ENCODE results near the gene MUC6.
A peak's percentile ranks its signal among the peaks of the same experiment; 100 is the strongest.

MUC6 gene

DNA sequence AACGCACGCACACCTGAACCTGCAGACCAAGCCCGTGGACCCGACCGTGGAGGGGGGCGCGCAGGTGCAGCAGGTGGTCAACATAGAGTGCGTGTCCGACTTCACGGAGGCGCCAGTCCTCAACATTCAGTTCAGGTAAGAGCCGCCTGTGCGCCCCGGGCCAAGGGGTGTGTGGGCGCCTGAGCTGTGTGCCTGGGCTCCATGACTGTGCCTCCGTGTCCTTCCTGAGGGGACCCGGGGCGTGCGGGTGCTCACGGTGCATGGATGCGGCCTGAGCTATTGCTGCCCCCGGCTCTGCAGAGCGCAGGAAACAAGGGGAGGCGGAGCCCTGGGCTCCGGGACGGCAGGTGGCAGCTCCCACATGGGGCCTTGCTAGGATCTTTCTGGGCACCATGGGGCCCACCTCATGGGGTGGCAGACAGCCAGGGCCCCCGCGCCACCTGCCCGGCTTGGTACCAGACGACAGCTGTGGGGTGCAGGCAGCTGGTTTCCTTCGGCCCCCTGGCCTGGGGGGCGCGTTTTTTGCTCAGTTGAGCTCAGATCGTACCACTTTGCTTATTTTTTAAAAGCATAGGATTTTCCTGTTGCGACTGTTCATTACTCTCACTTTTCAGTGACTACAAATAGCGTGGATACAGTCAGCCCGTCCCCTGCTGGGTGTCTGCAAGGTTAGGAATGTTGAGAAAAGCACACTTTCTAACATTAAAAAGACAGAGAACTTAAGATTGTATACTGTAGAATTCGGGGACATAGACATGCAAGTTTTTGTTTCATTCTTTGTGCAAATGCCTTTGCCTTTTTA is 28.3 kb downstream of the MUC6 start:
- no peak for DNase-seq (ENCODE audit: low spot score)

GRCh38 chr11:1007279-1007678 is 29.2 kb downstream of the MUC6 start:
- no peak for DNase-seq (ENCODE audit: low spot score)

- DNase-seq (ENCODE audit: low spot score) = peak; percentile 48
Measured at GRCh38 chr11:1006762-1007161, 29.8 kb downstream of the MUC6 start.

- DNase-seq (ENCODE audit: low spot score) = no peak
Measured at GRCh38 chr11:1005928-1006327, 30.6 kb downstream of the MUC6 start.

DNA sequence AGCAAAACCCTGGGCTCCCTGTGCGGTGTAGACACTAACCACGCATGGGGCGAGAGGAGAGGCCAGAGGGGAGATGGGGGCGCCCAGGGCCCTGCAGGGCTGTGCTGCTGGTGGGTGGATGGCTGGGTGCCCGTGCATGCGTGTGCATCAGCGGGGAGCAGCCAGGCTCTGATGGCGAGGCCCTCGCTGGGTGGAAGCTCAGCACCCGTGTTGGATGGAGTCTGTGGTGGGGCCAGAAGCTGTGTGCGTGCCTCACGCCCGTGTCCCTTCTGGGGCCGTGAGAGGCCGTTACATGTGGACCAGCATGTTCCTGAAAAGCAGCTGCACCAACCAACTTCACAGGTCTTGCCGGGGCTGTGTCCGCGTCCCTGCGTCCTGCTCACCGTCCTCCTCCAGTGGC is 33.4 kb downstream of the MUC6 start:
- DNase-seq (ENCODE audit: low spot score) = no peak

- no peak for DNase-seq (ENCODE audit: low spot score)
Measured at GRCh38 chr11:1002406-1002984, 34.0 kb downstream of the MUC6 start.

- DNase-seq (ENCODE audit: low spot score) = no peak
Measured at GRCh38 chr11:1001617-1002405, 34.7 kb downstream of the MUC6 start.

DNA sequence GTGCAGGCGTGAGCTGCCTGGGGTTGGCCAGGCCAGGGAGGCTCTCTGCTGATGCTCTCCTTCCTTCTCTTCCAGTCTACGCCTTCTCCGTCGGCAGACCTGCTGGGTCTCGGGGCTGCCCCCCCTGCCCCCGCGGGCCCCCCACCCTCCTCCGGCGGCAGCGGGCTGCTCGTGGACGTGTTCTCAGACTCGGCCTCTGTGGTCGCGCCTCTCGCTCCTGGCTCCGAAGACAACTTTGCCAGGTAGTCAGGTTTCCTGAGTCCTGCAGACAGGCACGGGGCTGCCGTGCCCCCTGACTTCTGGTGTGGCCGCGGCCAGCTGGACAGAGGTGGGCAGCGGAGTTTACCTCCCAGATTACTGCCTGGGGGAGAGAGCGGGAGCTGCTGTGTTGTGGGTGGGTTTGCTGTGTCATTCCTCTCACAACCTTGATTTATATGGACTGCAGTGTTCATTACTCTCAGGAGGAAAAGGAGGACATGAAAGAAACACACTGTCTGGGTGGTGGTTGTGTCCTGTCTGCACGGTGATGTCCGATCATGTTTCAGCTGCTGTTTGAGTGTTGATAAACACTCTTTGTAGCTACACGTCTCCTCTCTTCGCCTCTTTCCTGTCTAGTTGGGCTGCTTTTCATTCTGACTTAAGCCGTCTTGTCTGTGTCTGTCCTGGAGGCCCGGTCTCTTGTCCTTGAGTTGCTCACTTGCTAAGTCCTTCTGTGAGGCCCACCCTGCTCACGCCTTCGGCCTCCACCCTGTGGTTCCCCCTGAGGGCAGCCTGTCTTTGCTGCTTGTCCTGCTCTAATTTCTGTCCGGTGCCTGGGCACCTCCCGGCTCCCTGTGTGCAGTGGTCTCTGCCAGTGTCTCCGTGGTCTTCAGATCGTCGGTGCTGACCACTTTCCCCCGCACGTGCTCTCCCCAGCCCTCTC is 35.9 kb downstream of the MUC6 start:
- no peak for DNase-seq (ENCODE audit: low spot score)

DNA sequence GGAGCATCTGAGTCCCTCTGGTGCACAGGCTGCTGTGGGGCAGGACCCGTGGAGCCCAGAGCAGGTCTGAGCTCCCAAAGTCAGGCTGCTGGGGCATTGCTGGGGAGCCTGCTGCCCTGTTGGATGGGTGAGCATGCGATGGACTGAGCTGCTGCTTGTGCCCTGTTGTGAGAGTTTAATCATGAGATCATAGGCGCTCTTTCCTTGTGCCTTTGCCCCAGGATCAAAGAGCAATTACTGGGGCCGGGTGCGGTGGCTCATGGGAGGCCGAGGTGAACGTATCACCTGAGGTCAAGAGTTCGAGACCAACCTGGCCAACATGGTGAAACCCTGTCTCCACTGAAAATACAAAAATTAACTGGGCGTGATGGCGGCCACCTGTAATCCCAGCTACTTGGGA is 37.5 kb downstream of the MUC6 start:
- DNase-seq (ENCODE audit: low spot score) = no peak

DNA sequence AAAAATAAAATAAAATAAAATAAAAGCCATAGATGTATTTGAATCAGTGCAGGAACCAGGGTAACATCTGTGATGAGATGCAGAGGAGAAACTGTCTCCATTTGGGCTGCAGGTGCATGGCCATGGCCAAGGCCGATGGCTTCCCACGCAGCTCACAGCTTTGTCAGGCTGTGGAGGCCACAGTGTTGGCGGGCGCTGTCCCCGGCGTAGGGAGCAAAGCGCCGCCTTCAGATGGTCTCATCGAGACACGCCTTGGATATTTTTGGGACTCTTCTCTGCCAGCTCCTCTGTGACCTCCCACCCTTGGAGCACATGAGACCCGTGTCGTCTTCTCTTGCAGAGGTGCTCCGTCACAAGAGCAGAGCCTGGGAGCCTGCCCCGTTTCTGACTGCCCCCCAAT is 38.6 kb downstream of the MUC6 start:
- no peak for DNase-seq (ENCODE audit: low spot score)

DNA sequence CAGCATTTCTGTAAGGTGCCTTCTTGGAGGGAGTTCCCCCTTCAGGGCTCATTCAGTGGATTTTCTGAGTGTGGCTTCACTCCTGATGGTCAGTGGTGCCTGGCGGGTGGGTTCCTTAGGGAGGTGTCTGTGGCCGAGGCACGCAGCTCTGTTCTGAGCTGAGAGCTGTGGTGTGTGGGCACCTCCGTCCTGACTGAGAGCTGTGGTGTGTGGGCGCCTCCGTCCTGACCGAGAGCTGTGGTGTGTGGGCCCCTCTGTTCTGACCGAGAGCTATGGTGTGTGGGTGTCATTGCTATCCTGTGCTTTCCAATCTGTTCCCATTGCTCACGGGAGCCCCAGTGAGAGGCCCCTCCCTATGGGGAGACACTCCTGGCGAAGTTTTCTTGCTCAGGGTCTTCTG is 39.8 kb downstream of the MUC6 start:
- DNase-seq (ENCODE audit: low spot score) = no peak

GRCh38 chr11:995752-996420 is 40.6 kb downstream of the MUC6 start:
- DNase-seq (ENCODE audit: low spot score) = no peak

- DNase-seq (ENCODE audit: low spot score) = no peak
Measured at GRCh38 chr11:995044-995751, 41.3 kb downstream of the MUC6 start.

DNA sequence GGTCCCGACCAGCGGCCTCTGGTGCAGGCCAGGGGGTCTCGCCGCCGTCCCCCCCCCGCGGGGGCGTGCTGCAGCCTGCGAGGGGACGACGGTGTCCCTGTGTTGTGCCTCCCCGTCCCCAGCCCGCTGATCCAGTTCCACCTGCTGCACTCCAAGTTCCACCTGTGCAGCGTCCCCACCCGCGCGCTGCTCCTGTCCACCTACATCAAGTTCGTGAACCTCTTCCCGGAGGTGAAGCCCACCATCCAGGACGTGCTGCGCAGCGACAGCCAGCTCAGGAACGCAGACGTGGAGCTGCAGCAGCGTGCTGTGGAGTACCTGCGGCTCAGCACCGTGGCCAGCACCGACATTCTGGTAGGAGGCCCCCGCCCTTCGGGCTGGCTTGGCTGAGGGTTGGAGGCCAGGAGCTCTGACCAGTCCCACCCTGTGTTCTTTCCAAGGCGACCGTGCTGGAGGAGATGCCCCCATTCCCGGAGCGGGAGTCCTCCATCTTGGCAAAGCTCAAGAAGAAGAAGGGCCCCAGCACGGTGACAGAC is 42.8 kb downstream of the MUC6 start:
- DNase-seq (ENCODE audit: low spot score) = no peak

DNA sequence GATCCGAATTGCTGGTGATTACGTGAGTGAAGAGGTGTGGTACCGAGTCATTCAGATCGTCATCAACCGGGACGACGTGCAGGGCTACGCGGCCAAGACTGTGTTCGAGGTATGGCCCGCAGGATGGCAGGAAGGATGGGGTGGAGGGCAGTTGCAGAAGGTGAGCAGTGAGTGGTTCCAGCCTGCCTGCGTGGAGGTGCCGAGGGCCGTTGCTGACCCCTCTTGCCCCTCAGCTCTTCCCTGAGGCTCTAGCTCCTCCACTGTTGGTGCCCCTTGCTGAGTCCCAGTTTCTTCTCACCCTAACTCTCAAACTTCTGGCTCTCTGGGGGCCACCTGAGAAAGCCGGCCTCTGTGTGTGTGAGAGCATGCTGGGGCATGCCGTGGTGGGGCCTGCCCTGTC is 43.9 kb downstream of the MUC6 start:
- DNase-seq (ENCODE audit: low spot score) = no peak

DNA sequence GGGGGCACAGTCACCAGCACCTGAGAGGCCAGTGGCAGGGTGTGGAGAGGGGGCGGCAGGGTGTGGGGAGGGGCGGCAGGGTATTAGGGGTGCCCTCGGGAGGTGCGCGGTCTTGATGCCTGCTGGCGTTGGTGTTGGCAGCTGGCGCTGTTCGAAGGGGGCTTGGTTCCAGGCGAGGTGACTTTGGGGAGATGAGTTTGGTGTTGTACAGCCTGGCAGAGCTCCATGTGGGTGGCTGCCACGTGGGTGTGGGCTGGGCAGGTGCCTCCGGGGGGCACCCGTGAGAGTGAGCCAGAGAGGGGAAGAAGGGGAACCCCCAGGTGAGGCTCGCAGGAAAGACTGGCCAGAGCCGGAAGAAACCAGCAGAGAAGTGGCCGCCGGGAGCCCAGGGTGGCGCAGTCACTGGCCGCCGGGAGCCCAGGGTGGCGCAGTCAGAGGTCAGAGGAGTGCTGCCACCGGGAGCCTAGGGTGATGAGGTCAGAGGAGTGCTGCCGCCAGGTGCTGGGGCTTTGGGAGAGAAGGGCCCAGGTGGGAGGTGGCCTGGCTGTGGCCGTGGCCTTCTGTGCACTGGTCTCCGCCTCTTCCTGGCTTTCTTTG is 44.7 kb downstream of the MUC6 start:
- no peak for DNase-seq (ENCODE audit: low spot score)

GRCh38 chr11:991034-991433 is 45.5 kb downstream of the MUC6 start:
- no peak for DNase-seq (ENCODE audit: low spot score)

GRCh38 chr11:990101-990500 is 46.4 kb downstream of the MUC6 start:
- DNase-seq (ENCODE audit: low spot score) = no peak

DNA sequence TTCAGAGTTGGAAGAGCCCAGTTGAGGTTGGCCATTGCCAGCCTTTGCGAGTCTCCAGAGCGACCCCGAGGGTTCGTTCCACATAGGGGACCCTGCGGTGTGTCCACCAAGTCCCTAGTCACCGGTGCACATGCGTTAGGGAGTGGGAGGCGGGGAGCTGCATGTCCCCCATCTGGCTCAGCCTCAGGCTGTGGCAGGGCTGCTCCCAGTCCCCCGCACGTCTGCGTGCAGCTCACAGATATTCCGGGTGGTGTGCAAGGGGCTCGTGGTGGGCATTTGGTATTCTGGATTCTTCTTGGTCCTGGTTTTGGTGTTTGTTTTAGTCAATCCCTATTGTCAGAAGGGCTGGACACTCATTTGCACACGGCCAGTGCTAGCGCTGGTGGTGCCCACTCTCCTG is 48.8 kb downstream of the MUC6 start:
- no peak for DNase-seq (ENCODE audit: low spot score)

DNA sequence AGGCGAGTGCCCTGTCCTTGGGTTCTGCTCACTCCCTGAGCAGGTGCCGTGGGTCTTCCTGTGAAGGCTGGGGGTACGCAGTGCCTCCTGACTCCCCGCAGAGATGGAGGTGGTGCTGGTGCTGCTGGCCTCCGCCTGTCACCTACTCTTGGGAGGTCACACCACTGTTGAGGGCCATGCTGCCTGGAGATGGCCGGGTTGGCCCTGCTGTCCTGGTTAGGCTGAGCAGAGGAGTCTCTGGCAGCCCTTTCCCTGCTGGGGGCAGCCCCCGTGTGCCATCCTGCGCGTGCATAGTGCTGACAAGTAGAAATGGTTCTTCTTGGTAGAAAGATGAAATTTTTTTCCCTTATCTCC is 49.6 kb downstream of the MUC6 start:
- no peak for DNase-seq (ENCODE audit: low spot score)
